HG02798 (cell line): ENCODE data around the gene ZNF428.
"Not testable (repeated sequence)": the region's sequence is repeated elsewhere in the genome, so short reads cannot be mapped to it uniquely, and the experiment has no call there.

Source experiments
- ATAC-seq: cut with Tn5 transposase; IDR thresholded peaks from one replicate; pipeline ENCODE4 v1.9.1; 2021; ENCODE audit warnings: mild to moderate bottlenecking; ENCODE audit not compliant: unreplicated experiment, poor library complexity

ZNF428 gene

DNA sequence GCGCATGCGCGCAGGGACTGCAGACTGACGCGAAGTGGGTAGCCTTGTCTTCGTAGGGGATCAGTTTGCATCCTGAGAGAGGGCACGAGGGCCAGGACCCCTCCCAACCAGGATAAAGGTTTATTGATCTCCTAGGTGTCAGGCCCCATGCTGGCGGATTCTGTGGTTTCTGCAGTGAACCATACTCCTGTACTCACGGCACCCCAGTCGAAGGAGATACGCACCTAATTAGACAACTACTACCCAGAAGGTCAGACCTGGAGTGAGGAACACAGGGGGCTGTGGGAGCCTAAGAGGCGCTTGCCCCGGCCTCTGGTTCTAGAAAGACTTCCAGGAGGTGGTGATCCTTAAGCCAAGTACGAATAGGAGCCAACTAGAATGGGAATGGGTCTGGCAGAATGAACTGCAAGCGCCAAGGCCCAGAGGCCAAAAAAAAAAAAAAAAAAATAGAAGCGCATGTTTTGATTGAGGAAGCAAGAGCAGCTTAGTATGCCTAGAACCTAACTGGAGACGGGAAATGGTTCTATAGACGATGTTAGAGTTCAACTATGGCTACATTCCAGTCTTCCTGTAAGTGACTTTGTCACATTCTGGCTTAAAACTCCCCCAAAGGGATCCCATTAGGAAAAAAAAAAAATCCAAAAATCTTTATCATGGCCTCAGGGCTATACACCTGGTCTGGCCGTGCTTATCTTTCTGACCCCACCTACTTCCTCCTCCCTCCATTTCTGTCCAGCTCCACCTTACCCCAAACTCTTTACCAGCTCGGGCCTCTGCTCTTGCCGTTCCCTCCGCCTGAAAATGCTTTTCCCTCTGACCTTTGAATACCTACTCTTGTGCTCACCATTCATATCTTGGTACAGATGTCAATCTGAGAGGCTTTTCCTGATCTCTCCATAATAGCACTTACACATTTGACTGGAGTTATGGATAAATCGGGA lies 902 bp upstream of the ZNF428 start:
- ATAC-seq, result no peak

DNA sequence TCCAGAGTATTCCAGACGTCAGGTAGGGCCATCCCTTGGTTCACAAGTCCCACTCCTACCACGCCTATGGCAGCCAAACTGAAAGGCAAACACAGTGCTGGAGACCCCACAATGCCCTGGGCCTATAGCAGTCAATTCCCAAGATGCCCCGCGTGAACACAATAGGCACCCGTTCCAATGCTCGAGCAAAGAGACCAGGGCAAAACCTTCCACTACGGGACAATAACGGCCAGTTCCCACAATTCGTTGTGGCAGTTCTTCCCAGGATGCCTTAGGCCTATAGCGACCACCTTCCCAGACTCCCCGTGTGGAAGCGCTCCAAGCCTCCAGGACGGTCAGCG lies 538 bp downstream of the ZNF428 start:
- peak; percentile 11 for ATAC-seq

DNA sequence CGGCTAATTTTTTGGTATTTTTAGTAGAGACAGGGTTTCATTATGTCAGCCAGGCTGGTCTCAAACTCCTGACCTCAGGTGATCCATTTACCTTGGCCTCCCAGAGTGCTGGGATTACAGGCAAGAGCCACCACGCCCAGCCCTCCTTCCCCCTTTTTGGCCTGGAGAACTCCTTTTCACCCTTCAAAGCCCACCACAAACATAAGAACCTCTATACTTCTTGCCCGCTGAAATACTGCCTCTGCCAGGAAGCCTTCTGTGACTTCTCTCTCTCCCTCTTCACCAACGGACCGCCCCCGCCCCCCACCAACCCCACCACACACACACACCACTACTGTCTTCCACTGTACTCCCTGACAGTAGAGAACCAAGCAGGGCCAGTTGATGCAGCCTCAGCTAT lies 2.5 kb downstream of the ZNF428 start:
- no peak for ATAC-seq

DNA sequence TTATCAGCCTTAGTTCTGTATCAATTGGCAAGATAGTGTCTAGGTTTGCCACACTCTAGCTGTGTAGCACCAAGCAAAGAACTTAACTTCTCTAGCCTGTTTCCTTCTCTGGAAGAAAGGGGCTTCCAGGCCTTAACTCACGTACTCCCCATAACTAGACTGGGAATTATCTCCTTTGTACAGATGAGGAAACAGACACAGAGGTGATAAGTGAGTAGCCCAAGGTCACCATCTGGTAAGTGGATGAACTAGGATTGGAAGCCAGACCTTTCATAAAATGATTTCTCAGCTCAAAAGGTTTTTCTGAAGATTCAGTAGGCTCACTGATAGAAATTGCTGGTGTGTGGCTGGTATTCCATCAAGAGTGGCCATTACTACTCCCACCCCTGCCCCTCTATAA lies 3.1 kb downstream of the ZNF428 start:
- ATAC-seq, result no peak

DNA sequence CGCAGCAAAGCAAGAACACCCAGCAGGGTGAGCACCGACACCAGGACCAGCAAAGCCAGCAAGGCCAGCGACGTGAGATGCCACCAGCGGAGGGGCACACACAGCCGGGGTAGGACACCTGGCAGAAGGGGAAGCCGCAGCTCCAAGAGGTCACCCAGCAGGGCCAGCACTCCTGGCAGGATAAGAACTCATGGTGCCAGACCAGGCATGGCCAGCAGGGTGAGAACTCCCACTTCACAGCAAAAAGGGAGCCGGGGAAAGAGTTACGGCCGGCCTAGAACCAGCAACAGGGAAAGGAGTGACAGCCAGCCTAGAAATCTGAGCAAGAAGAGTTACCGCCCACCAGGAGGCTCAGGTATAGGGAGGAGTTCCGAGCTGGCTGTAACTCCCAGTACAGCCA lies 7.1 kb downstream of the ZNF428 start:
- no peak for ATAC-seq

DNA sequence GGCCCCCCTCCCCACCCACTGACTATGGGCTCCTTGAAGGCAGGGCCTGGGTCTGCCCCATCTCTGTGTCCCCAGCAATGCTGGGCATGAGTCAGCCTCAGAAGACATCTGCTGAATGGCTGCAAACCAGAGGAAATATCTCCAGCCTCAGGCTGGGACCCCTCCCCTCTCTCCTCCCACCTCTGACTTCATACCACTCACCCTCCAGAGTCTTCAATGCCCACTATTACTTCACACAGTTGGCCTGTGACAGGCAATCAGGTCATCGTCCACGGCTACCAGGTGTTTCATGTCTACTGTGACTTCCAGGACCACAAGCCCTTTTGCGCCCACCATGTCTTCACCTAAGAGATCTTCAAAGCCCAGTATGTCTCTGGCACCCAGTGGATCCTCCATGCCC lies 7.6 kb downstream of the ZNF428 start, which contains the start of gene SRRM5:
SRRM5 (plus strand) TSS at position 301 of the 400 bp plus-strand sequence; CDS start at position 335, 34 bp downstream.
- ATAC-seq, result no peak

DNA sequence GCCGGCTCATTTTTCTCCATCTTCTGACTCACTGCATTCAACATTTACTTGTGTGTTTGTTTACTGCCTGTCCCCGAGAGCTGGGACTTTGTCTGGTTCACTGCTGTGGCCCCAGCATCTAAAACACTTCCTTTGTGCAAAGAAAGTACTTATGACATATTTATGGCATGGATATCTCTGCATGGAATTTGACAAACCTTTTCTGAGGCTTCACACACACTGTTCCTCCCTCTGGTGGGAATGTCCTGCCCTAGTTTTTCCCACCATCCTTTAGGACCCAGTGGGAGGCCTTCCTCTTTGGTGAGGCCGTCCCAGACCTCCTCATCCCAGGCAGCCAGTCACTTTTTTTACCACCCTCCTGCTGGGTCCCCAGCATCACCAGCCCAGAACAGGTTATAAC lies 8.9 kb downstream of the ZNF428 start:
- no peak for ATAC-seq

DNA sequence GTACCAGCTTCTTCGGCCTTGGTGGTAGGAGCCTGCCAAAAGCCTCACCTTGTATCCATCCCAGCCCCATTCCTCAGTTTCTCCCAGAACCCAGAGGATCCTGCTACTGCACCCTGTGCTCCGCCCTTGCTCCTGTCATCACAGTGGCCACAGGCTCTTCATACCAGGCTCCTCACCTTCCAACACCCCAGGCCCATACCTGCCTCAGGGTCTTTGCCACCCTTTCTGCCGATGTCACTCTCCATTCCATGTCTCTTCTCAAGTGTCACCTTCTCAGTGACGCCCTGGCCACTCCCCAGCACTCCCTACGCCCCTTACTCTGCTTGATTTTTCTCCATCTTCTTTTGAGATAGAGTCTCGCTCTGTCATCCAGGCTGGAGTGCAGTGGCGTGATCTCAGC lies 9.6 kb downstream of the ZNF428 start:
- no peak for ATAC-seq

DNA sequence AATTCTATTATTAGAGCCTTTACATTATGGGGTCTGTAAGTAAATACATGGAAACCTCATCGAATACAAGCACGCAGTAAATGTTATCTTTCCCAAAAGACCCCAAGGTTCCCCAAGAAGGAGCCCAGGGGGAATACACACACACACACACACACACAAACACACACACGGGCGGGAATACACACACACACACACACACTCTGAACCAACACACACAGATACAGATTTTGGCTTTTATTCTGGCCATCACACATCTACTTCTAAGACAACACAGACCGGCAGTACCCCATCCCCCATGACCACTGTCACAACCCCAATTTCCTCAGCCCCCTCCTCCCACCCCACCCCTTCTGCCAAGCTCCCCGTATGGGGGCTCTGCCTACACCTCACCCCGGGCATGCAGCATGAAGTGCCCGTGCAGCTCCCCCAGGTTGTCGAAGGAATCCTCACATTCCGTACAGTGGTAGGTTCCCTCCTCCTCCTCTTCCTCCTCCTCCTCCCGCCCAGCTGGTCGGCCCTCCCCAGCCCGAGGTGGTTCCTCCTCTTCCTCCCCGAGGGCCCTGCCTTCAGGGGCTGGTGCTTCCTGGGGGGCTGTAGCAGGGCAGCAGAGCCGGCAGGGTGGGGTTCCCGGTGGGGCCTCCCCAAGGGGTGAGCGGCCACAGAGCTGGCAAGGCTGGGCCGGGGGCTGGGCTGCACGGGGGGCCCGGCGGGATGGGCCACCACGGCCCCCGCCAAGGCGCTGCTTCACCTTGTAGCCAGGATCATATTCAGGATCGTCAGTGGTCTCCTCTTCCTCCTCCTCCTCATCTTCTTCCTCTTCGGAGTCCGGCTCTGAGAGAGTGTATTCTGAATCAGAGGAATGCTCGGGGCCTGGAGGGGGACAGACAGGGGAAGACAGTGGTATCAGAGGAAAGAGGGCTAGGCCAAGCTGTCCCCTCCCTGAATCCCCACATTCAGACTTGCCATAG lies 11.9 kb downstream of the ZNF428 start:
- no peak for ATAC-seq

DNA sequence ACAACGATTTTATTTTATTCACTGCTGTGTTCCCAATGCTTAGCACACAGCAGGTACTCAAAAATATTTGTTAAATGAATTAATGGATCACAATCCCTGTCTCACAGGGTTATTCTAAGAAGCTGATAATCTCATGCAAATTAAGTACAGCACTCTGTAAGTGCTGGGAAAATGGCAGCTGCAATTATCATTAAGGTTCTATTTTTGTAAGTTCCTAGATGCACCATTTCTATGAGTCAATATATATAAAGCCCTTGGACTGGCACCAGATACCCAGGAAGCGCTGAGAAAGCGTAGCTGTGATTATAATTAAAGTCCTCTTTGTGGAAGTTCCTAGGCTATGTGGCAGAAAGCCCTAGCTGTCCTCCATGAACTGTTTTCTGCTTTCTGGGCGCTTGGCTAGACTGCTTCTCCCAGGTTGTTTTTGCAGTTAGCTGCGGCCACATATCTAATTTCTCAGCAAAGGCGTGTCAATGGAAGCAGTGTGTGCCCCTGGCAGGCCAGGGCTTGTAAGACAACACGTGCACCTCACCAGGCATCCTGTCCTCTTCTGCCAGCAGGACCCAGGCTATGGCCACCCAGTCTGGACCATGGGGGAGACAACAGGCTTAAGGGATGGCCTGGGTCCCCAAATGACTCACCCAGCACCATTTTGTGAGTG lies 12.7 kb downstream of the ZNF428 start:
- no peak for ATAC-seq

DNA sequence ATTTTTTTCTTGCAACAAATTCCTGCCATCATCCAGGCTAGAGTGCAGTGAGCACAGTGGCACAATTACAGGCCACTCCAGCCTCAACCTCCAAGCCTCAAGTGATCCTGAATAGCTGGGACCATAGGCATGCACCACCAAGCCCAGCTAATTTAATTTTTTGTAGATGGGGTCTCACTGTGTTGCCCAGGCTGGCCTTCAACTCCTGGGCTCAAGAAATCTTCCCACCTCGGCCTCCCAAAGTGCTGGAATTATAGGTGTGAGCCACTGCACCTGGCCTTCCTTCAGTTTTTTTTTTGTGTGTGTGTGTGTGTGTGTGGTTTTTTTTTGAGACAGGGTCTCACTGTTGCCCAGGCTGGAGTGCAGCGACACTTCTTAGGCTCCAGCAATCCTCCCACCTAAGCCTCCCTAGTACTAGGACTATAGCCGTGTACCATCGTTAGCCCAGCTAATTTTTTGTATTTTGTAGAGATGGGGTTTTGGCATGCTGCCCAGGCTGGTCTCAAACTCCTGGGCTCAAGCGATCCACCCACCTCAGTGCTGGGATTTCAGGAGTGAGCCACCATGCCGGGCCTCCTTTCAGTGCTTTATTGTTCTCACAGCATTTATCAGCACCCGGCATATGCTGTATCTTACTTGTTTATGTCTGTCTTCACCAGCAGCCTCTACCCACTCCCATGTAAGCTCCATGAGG lies 13.4 kb downstream of the ZNF428 start:
- ATAC-seq, result no peak

DNA sequence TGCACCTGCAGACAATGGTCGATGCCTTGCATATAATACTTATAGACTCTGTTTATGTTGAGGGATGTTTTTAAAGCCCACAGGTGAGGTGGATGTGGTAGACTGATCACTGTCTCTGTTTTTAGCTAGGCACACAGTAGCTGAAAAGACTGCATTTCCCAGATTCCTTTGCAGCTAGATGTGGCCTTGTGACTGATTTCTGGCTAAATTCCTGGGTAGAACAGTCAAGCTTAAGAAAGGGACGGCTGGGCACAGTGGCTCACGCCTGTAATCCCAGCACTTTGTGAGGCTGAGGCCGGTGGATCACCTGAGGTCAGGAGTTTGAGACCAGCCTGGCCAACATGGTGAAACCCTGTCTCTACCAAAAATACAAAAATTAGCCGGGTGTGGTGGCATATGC lies 19.1 kb downstream of the ZNF428 start:
- ATAC-seq, result not testable (repeated sequence)

DNA sequence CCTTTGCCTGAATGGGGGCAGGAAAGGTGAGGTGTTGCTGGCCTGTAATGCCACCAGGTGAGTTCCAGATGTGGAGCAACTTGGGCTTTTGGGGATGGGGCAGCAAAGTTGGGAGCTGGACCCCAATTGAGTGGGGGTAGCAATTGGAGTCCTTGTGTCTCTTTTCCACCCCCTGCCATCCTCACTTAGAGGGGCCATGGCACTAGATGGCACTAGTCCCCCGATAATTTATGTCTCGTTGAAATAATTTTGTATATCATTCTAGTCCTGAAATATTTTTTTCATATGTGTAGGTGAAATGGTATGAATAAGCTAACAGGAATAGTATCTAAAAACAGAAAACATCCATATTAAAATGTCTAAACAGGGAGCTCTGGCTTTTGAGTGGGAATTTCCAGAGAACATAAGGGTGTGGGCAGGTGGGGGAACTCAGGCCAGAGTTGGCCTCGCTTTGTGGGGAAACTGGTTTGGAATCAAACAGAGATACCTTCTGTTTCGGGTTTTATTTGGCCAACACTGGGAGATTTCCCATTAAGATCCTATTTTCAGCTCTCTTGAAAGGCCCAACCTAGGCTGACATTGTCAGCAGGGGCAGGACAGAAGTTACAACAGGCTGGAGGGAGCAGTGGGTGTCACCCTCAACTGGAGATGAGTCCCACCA lies 19.7 kb downstream of the ZNF428 start:
- no peak for ATAC-seq

DNA sequence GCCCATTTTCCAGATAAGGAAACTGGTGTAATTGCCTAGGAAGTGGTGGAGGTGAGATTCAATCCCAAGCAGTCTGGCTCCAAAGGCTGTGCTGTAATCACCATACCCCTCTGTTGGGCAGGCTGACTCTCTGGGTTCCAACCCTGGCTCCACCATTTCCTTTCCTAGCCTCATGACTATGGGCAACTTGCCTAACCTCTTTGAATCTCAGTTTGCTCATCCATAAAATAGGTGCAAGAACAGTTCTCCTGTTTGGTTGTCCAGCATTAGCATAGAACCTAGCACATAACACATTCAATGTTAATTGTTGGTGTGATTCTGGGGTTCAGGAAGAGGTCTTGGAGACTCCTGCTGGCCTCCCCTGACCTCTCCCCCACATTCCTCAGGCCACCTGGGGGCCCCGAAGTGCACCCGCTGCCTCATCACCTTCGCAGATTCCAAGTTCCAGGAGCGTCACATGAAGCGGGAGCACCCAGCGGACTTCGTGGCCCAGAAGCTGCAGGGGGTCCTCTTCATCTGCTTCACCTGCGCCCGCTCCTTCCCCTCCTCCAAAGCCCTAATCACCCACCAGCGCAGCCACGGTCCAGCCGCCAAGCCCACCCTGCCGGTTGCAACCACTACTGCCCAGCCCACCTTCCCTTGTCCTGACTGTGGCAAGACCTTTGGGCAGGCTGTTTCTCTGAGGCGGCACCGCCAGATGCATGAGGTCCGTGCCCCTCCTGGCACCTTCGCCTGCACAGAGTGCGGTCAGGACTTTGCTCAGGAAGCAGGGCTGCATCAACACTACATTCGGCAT lies 20.8 kb downstream of the ZNF428 start:
- ATAC-seq, result no peak

DNA sequence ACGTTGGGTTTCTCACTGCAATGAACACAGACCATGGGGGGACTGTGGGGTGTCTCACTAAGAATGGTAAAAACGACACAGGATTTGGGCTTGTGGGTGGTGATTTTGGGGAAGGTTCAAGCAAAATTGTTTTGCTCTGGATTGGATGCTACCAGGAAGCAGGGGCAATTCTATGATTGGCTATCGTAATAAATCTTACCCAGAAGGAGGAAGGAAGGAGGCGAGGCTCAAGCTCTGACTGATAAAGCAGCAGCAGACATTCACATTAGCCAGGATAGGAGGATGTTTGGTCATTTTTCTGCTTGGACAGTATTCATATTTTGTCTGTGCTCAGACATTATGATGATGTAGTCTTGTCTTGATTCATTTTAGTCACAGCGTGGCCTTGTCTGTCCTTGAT lies 21.6 kb downstream of the ZNF428 start:
- no peak for ATAC-seq

DNA sequence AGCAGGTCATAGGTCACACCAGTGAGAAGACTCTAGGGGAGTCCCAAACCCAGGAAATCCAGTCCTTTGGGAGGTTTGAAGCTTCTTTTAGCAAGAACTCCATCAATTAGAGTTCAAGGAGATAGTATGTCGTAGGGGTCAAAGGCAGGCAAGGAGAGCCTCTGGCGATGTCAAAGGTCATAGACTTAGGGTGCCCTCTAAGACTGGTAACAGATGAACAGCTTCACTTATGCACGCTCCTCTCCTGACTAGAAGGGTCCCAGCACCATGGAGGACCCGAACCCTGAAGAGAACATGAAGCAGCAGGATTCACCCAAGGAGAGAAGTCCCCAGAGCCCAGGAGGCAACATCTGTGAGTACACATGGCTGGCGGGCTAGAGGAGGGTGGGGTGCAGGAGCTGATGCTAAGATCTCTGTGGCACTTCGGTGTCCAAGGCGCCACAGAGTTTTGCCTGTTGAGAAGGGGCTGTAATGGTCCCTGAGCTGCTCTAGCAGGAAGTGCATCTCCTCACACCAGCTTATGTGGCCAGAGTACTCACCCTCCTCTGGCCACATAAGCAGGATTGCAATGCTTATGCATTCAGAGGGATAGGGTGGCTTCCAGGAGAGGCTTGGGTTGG lies 22.5 kb downstream of the ZNF428 start:
- ATAC-seq, result no peak

DNA sequence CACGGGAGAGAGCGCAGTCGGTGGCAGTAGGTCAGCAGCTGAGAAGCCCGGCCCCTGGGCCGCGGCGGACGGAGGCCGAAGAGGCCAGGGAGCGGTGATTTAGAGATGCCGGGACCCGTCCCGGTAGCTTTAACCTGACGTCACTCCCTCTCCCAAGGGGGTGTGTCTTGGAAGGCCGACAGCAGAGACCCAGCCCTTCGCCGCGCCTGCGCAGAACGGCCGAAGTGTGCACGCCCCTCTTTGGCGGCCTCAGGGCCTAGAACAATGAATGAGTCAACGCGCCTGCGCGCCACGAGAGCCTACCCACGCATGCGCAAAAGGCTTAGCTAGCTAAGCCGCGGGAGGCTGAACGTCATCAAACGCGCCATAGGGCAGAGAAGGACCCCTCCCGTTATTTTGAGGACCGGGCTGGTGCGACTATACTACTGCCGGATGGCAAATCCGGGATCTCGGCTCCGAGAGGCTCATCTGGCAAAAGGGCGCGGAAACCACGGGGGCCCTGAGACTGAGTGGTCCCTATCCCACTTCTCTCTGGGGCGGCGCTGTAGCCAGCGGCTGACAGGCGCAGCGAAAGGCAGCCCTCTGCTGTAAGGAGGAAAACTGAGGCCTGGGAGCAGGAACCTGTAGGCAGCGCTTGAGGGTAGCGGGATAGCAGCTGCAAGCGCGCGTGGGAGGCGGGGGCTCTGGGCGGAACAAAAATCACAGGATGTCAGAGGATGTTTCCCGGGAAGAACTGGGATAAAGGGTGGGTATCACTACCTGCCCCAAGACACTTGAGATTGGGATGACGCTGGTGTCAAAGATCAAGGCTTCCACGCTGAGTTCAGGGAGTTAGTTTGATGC lies 23.2 kb downstream of the ZNF428 start, which contains the start of the genes IRGQ and ZNF576:
IRGQ (minus strand) TSS at position 136 of the 843 bp plus-strand sequence. CDS start 796 bp downstream, outside the sequence.
ZNF576 (plus strand) TSS at position 597 of the 843 bp plus-strand sequence. CDS start 514 bp downstream, outside the sequence.
- peak; percentile 92 for ATAC-seq
